Measurements from ENCODE around the gene LPP.

- no peak for TF ChIP-seq POLR2AphosphoS5 (IDR thresholded peaks at IDR 0.05; ENCODE audit: low read depth, low read length)
- TF ChIP-seq POLR2A (IDR thresholded peaks at IDR 0.05; ENCODE audit: low read depth, low read length): no peak
These were observed 586.1 kb downstream of the LPP start for GRCh38 chr3:188740010-188740409.
